T-cell (primary cell): ENCODE results near the gene ESRP2. TPM values are rescaled to one million over a fixed set of nuclear protein-coding genes. Genes with fewer than 3 reads are reported as not detected.
A peak's percentile ranks its signal among the peaks of the same experiment; 100 is the strongest.

Experiments
- ATAC-seq, 4 experiments: fragments of 200-7000 bp in 3 of 4; fragments of 150-1000 bp in 1 of 4; cut with Tn5 transposase; replicated peaks in 1 of 4; 1 replicate in 3 of 4; 2 replicates in 1 of 4; pipeline ENCODE4 v1.10.0; 2021; ENCODE audit warnings: moderate library complexity in 3 of 4, mild to moderate bottlenecking in 2 of 4, moderate number of reproducible peaks in 1 of 4
- CTCF ChIA-PET, 2 donors: fragments of 300-600 bp; sonication (Branson Sonifier 250); formaldehyde crosslinking; loops; one replicate each; lab custom pipeline; 2022; ENCODE audit warnings: antibody characterized with exemption in 2 of 2; lab: Charles Lee
- POLR2A ChIA-PET, 2 donors: fragments of 300-600 bp; sonication (Branson Sonifier 250); formaldehyde crosslinking; loops; one replicate each; lab custom pipeline; 2022; ENCODE audit warnings: antibody characterized with exemption in 2 of 2; lab: Charles Lee
- DNase-seq, 35 experiments: peaks; one replicate each; pipeline versions ENCODE4 v3.0.0 to v3.0.0-alpha.2; 2013 to 2023
- H3K27ac ChIP-seq: one replicate; pipeline ENCODE4 v1.5.1; 2013; ENCODE audit warnings: low read length
- H3K27me3 ChIP-seq, 2 experiments: replicated peaks in 1 of 2; 1 replicate in 1 of 2; 2 replicates in 1 of 2; pipeline versions ENCODE4 v1.6.1 to v1.7.0; 2013; ENCODE audit warnings: low read length in 1 of 2, mixed read lengths in 1 of 2; ENCODE audit not compliant: control insufficient read depth in 2 of 2, insufficient read depth in 2 of 2; ENCODE audit errors: extremely low read depth in 1 of 2
- H3K36me3 ChIP-seq, 2 donors: 1 replicate in 1 of 2; 2 replicates in 1 of 2; pipeline versions ENCODE4 v1.6.1 to v1.7.0; 2013; ENCODE audit warnings: low read length in 1 of 2; ENCODE audit not compliant: control insufficient read depth in 2 of 2, insufficient read depth in 1 of 2; ENCODE audit errors: extremely low read depth in 1 of 2
- H3K4me1 ChIP-seq, 2 experiments: 1 replicate in 1 of 2; 2 replicates in 1 of 2; pipeline versions ENCODE4 v1.6.1 to v1.7.0; 2013; ENCODE audit warnings: low read length in 2 of 2, mixed read lengths in 1 of 2; ENCODE audit not compliant: insufficient read depth in 2 of 2, control insufficient read depth in 1 of 2; ENCODE audit errors: extremely low read depth in 1 of 2
- H3K4me3 ChIP-seq, 2 donors: 1 replicate in 1 of 2; 2 replicates in 1 of 2; pipeline versions ENCODE4 v1.5.1 to v1.7.0; 2013; ENCODE audit warnings: mild to moderate bottlenecking in 2 of 2, low read length in 1 of 2, moderate library complexity in 1 of 2; ENCODE audit not compliant: control insufficient read depth in 1 of 2; ENCODE audit errors: extremely low read depth in 1 of 2
- H3K9me3 ChIP-seq: 2 replicates; pipeline ENCODE4 v1.7.0; 2013
- H3K27ac Mint-ChIP-seq, 2 donors: one replicate each; pipeline ENCODE4 v1.8.0; 2020 to 2021; ENCODE audit warnings: mild to moderate bottlenecking in 2 of 2, mixed read lengths in 2 of 2
- H3K27me3 Mint-ChIP-seq, 2 donors: one replicate each; pipeline ENCODE4 v1.8.0; 2021 to 2022; ENCODE audit warnings: mixed read lengths in 2 of 2
- H3K36me3 Mint-ChIP-seq: one replicate; pipeline ENCODE4 v1.8.0; 2021; ENCODE audit warnings: mixed read lengths
- H3K4me1 Mint-ChIP-seq, 3 donors: one replicate each; pipeline ENCODE4 v1.8.0; 2020 to 2022; ENCODE audit warnings: mixed read lengths in 3 of 3, mild to moderate bottlenecking in 1 of 3
- H3K4me3 Mint-ChIP-seq, 3 donors: one replicate each; pipeline ENCODE4 v1.8.0; 2020 to 2022; ENCODE audit warnings: mild to moderate bottlenecking in 3 of 3, mixed read lengths in 3 of 3, moderate library complexity in 3 of 3
- H3K9me3 Mint-ChIP-seq, 3 donors: one replicate each; pipeline ENCODE4 v1.8.0; 2020 to 2022; ENCODE audit warnings: mixed read lengths in 3 of 3
- WGBS: methylation state at CpG from one replicate; pipeline ENCODE4 v1.1.5; 2013; ENCODE audit warnings: missing lambda C conversion rate; ENCODE audit not compliant: insufficient coverage; 5-methylcytosine and 5-hydroxymethylcytosine counted together
- total RNA-seq, 35 experiments: library from RNA in 6 of 35; stranded (reverse) in 6 of 35; fragments of 120-200 nt in 1 of 35; gene quantifications; one replicate each; pipeline versions ENCODE4 v1.2.1 to v1.2.4 and lab custom pipeline; 2013 to 2026

ESRP2 gene
- total RNA-seq, 5 donors from 2014 or later (not counting 1 experiment from before 2014, with no cell fraction given), result 0.47 to 0.79 (median 0.62) TPM; not detected in 2

GRCh38 chr16:68217506-68217905, 18.4 kb downstream of the ESRP2 start:
- 100% methylated on average over 1 of the region's 4 CpGs for WGBS
- ATAC-seq (no peak), DNase-seq (no peak)
- H3K4me1 ChIP-seq, result no peaks in the 10 kb centered on the region
- no peaks in the 10 kb centered on the region for H3K9me3 ChIP-seq
- H3K27ac ChIP-seq, result peak overlapping the region; percentile 26
- H3K4me1 Mint-ChIP-seq, result peaks cover 19 to 29% (median 28%) of the 10 kb centered on the region in 3 donors
- H3K27me3 Mint-ChIP-seq, result no peaks in the 10 kb centered on the region
- H3K27me3 ChIP-seq, result no peaks in the 10 kb centered on the region
- peaks cover 9 to 54% of the 10 kb centered on the region in 2 donors for H3K36me3 ChIP-seq
- H3K4me3 ChIP-seq, result no peak overlapping the region
- no peaks in the 10 kb centered on the region for H3K9me3 Mint-ChIP-seq
- peak overlapping the region; percentile 63 to 84 for H3K27ac Mint-ChIP-seq
- POLR2A ChIA-PET, result interaction anchor here (0.6 to 0.7 kb wide), 7 partner anchors 12 to 904 kb away, joined by 3 to 8 read pairs (median 4); partner anchors contain the start of gene PSMB10 (in 1 of the 2)
- no peak overlapping the region for H3K4me3 Mint-ChIP-seq
- peaks cover 29% of the 10 kb centered on the region for H3K36me3 Mint-ChIP-seq
- CTCF ChIA-PET, result interaction anchor here (0.6 to 1.2 kb wide), 12 partner anchors 11 to 1427 kb away, joined by 3 to 7 read pairs (median 4); no protein-coding TSS in a partner anchor

GRCh38 chr16:68216240-68216639, 19.7 kb downstream of the ESRP2 start:
- Mint-ChIP-seq H3K4me3 (no peak overlapping the region), H3K27ac (peak overlapping the region; percentile 81 to 86), H3K36me3 (peaks cover 23% of the 10 kb centered on the region), H3K4me1 (peaks cover 24 to 42% (median 39%) of the 10 kb centered on the region in 3 donors), H3K27me3 (no peaks in the 10 kb centered on the region), H3K9me3 (no peaks in the 10 kb centered on the region)
- ChIA-PET CTCF (interaction anchor here (0.6 to 1.2 kb wide), 2 partner anchors 10 to 238 kb away, joined by 3 to 6 read pairs; no protein-coding TSS in a partner anchor), POLR2A (interaction anchor here in 1 of 2 donors (0.7 kb wide), 1 partner anchor 147 kb away, joined by 3 read pairs; no protein-coding TSS in a partner anchor)
- no CpG with 5 or more reads among the region's 3 CpGs for WGBS
- Histone ChIP-seq H3K9me3 (no peaks in the 10 kb centered on the region), H3K27ac (no peak overlapping the region), H3K4me3 (no peak overlapping the region), H3K4me1 (peaks cover 0 to 5% of the 10 kb centered on the region in 2 experiments), H3K36me3 (peaks cover 9 to 43% of the 10 kb centered on the region in 2 donors), H3K27me3 (no peaks in the 10 kb centered on the region)
- ATAC-seq, result no peak
- no peak for DNase-seq

GRCh38 chr16:68215302-68215701, 20.6 kb downstream of the ESRP2 start:
- Mint-ChIP-seq H3K36me3 (peaks cover 20% of the 10 kb centered on the region), H3K9me3 (no peaks in the 10 kb centered on the region), H3K4me3 (no peak overlapping the region), H3K27ac (peak overlapping the region; percentile 33 to 83), H3K27me3 (no peaks in the 10 kb centered on the region), H3K4me1 (peaks cover 28 to 51% (median 48%) of the 10 kb centered on the region in 3 donors)
- no peaks in the 10 kb centered on the region for H3K9me3 ChIP-seq
- no peak overlapping the region for H3K4me3 ChIP-seq
- H3K27me3 ChIP-seq, result no peaks in the 10 kb centered on the region
- no peak for ATAC-seq
- H3K27ac ChIP-seq, result no peak overlapping the region
- 100% methylated on average over 1 of the region's 1 CpG for WGBS
- ChIA-PET CTCF (interaction anchor here in 1 of 2 donors (0.8 to 1.2 kb wide), 2 partner anchors 8 to 9 kb away, joined by 3 read pairs; no protein-coding TSS in a partner anchor), POLR2A (interaction anchor here in 1 of 2 donors (1.0 kb wide), 1 partner anchor 11 kb away, joined by 4 read pairs; no protein-coding TSS in a partner anchor)
- peaks cover 9 to 36% of the 10 kb centered on the region in 2 donors for H3K36me3 ChIP-seq
- no peak for DNase-seq
- H3K4me1 ChIP-seq, result peaks cover 4 to 13% of the 10 kb centered on the region in 2 experiments

GRCh38 chr16:68214726-68215125, 21.2 kb downstream of the ESRP2 start:
- ChIA-PET CTCF (interaction anchor here in 1 of 2 donors (0.8 to 1.2 kb wide), 2 partner anchors 9 kb away, joined by 3 read pairs; no protein-coding TSS in a partner anchor), POLR2A (interaction anchor here in 1 of 2 donors (1.0 kb wide), 1 partner anchor 11 kb away, joined by 4 read pairs; no protein-coding TSS in a partner anchor)
- H3K27ac Mint-ChIP-seq, result peak overlapping the region; percentile 83 to 84
- no peaks in the 10 kb centered on the region for H3K27me3 Mint-ChIP-seq
- H3K27me3 ChIP-seq, result no peaks in the 10 kb centered on the region
- H3K27ac ChIP-seq, result no peak overlapping the region
- no CpG with 5 or more reads among the region's 3 CpGs for WGBS
- peaks cover 32 to 53% (median 48%) of the 10 kb centered on the region in 3 donors for H3K4me1 Mint-ChIP-seq
- no peaks in the 10 kb centered on the region for H3K9me3 Mint-ChIP-seq
- DNase-seq (no peak), ATAC-seq (no peak)
- no peak overlapping the region for H3K4me3 ChIP-seq
- peaks cover 15% of the 10 kb centered on the region for H3K36me3 Mint-ChIP-seq
- peaks cover 6 to 19% of the 10 kb centered on the region in 2 experiments for H3K4me1 ChIP-seq
- H3K36me3 ChIP-seq, result peaks cover 9 to 32% of the 10 kb centered on the region in 2 donors
- no peak overlapping the region for H3K4me3 Mint-ChIP-seq
- no peaks in the 10 kb centered on the region for H3K9me3 ChIP-seq

- Histone ChIP-seq H3K9me3 (no peaks in the 10 kb centered on the region), H3K4me1 (peaks cover 6 to 23% of the 10 kb centered on the region in 2 experiments), H3K27me3 (no peaks in the 10 kb centered on the region), H3K4me3 (no peak overlapping the region), H3K36me3 (peaks cover 3 to 23% of the 10 kb centered on the region in 2 donors), H3K27ac (no peak overlapping the region)
- WGBS, result no CpG with 5 or more reads among the region's 2 CpGs
- DNase-seq (no peak), ATAC-seq (no peak)
- H3K27ac Mint-ChIP-seq, result peak overlapping the region; percentile 2 to 34
- H3K27me3 Mint-ChIP-seq, result no peaks in the 10 kb centered on the region
- no peak overlapping the region for H3K4me3 Mint-ChIP-seq
- H3K4me1 Mint-ChIP-seq, result peaks cover 22 to 51% (median 44%) of the 10 kb centered on the region in 3 donors
- ChIA-PET POLR2A (interaction anchor here in 1 of 2 donors (0.6 to 0.7 kb wide), 2 partner anchors 11 to 70 kb away, joined by 4 to 8 read pairs; no protein-coding TSS in a partner anchor), CTCF (interaction anchor here (0.5 to 1.0 kb wide), 5 partner anchors 9 to 215 kb away, joined by 3 to 7 read pairs (median 4); no protein-coding TSS in a partner anchor)
- H3K36me3 Mint-ChIP-seq, result peaks cover 11% of the 10 kb centered on the region
- no peaks in the 10 kb centered on the region for H3K9me3 Mint-ChIP-seq
These were observed 29.7 kb downstream of the ESRP2 start for GRCh38 chr16:68206245-68206644.

GRCh38 chr16:68202091-68202519, 33.8 kb downstream of the ESRP2 start:
- Histone ChIP-seq H3K36me3 (peaks cover 0 to 25% of the 10 kb centered on the region in 2 donors), H3K27me3 (no peaks in the 10 kb centered on the region), H3K27ac (no peak overlapping the region), H3K4me1 (peaks cover 0 to 2% of the 10 kb centered on the region in 2 experiments), H3K4me3 (no peak overlapping the region), H3K9me3 (no peaks in the 10 kb centered on the region)
- peaks cover 8% of the 10 kb centered on the region for H3K36me3 Mint-ChIP-seq
- peak overlapping the region; percentile 36 to 81 for H3K27ac Mint-ChIP-seq
- CTCF ChIA-PET, result no interaction called here
- H3K27me3 Mint-ChIP-seq, result no peaks in the 10 kb centered on the region
- no peaks in the 10 kb centered on the region for H3K9me3 Mint-ChIP-seq
- no peak for DNase-seq
- POLR2A ChIA-PET, result no interaction called here
- no peak overlapping the region for H3K4me3 Mint-ChIP-seq
- H3K4me1 Mint-ChIP-seq, result peaks cover 7 to 34% (median 22%) of the 10 kb centered on the region in 3 donors
- ATAC-seq, result no peak
